T-helper 1 cell treated with Interleukin-12 subunit alpha and Interleukin-12 subunit beta and Interleukin-4 antibody, amounts not matched to agents 30 μg/mL and 1 μg/mL, for 36 hours (primary cell): ENCODE measurements around the gene NPAS3.
A peak's percentile ranks its signal among the peaks of the same experiment; 100 is the strongest.

Experiments used
- H3K27ac Mint-ChIP-seq: one replicate; pipeline ENCODE4 v1.8.0; 2021; ENCODE audit warnings: mild to moderate bottlenecking, mixed read lengths
- H3K27me3 Mint-ChIP-seq: one replicate; pipeline ENCODE4 v1.8.0; 2021; ENCODE audit warnings: low read depth, mixed read lengths
- H3K36me3 Mint-ChIP-seq: one replicate; pipeline ENCODE4 v1.8.0; 2021; ENCODE audit warnings: low read depth, mixed read lengths
- H3K4me1 Mint-ChIP-seq: one replicate; pipeline ENCODE4 v1.8.0; 2021; ENCODE audit warnings: low read depth, mixed read lengths
- H3K4me3 Mint-ChIP-seq: one replicate; pipeline ENCODE4 v1.8.0; 2021; ENCODE audit warnings: mild to moderate bottlenecking, moderate library complexity, mixed read lengths
- H3K9me3 Mint-ChIP-seq: one replicate; pipeline ENCODE4 v1.8.0; 2021; ENCODE audit warnings: mixed read lengths

The NPAS3 gene

GRCh38 chr14:33781236-33781635 is 842.6 kb downstream of the NPAS3 start:
- peaks cover 22% of the 10 kb centered on the region for H3K27me3 Mint-ChIP-seq
- no peaks in the 10 kb centered on the region for H3K36me3 Mint-ChIP-seq
- no peaks in the 10 kb centered on the region for H3K9me3 Mint-ChIP-seq
- H3K27ac Mint-ChIP-seq: no peak overlapping the region
- no peak overlapping the region for H3K4me3 Mint-ChIP-seq
- no peaks in the 10 kb centered on the region for H3K4me1 Mint-ChIP-seq

GRCh38 chr14:33782923-33783322 is 844.2 kb downstream of the NPAS3 start:
- no peak overlapping the region for H3K4me3 Mint-ChIP-seq
- H3K9me3 Mint-ChIP-seq: no peaks in the 10 kb centered on the region
- no peaks in the 10 kb centered on the region for H3K4me1 Mint-ChIP-seq
- peaks cover 27% of the 10 kb centered on the region for H3K27me3 Mint-ChIP-seq
- no peaks in the 10 kb centered on the region for H3K36me3 Mint-ChIP-seq
- no peak overlapping the region for H3K27ac Mint-ChIP-seq

GRCh38 chr14:33786091-33786825 is 847.6 kb downstream of the NPAS3 start:
- Mint-ChIP-seq H3K4me3 (no peak overlapping the region), H3K4me1 (peaks cover 6% of the 10 kb centered on the region), H3K27ac (no peak overlapping the region), H3K9me3 (no peaks in the 10 kb centered on the region), H3K27me3 (peaks cover 29% of the 10 kb centered on the region), H3K36me3 (no peaks in the 10 kb centered on the region)

GRCh38 chr14:33788161-33788560 is 849.5 kb downstream of the NPAS3 start:
- Mint-ChIP-seq H3K4me3 (no peak overlapping the region), H3K9me3 (no peaks in the 10 kb centered on the region), H3K27ac (no peak overlapping the region), H3K4me1 (peaks cover 19% of the 10 kb centered on the region), H3K27me3 (peaks cover 39% of the 10 kb centered on the region), H3K36me3 (no peaks in the 10 kb centered on the region)

- Mint-ChIP-seq H3K36me3 (no peaks in the 10 kb centered on the region), H3K27me3 (peaks cover 55% of the 10 kb centered on the region), H3K9me3 (no peaks in the 10 kb centered on the region), H3K27ac (no peak overlapping the region), H3K4me1 (peaks cover 20% of the 10 kb centered on the region), H3K4me3 (no peak overlapping the region)
Observed at GRCh38 chr14:33790996-33791395, 852.3 kb downstream of the NPAS3 start.

DNA sequence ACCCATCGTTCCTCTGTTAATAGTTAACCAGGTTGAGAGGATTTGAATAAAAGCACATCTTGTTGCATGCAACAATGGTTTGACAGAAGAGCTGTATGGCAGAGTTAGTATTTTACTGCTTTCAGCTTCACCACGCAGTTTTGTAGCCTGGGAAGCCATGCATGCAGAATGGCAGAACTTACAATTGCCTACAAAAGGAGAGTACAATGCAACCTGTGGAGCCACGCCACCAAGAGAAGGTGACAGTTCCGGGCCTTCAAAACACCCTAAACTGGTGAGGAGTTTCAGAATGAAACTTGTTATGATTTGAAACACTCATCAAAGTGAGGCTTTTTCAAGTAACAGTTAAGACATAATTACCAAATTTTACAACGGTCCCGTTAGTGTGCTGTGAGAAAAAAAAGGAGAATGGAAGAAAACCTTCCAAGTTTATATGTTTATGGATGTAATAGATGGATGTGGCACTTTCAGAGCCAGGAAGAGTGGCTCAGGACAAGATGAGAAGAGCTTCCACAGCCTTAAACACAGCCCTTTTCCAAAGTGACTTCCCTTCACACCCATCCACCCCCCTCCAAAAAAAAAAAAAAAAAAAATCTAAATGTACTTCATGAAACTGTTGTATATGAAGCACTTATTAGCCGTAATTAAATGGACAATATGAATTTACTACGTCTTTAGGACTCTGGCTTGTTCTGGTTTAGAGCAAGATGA is 853.5 kb downstream of the NPAS3 start:
- H3K27ac Mint-ChIP-seq: peak overlapping the region; percentile 69
- no peaks in the 10 kb centered on the region for H3K36me3 Mint-ChIP-seq
- peak overlapping the region; percentile 71 for H3K4me3 Mint-ChIP-seq
- H3K27me3 Mint-ChIP-seq: peaks cover 54% of the 10 kb centered on the region
- no peaks in the 10 kb centered on the region for H3K9me3 Mint-ChIP-seq
- H3K4me1 Mint-ChIP-seq: peaks cover 20% of the 10 kb centered on the region

DNA sequence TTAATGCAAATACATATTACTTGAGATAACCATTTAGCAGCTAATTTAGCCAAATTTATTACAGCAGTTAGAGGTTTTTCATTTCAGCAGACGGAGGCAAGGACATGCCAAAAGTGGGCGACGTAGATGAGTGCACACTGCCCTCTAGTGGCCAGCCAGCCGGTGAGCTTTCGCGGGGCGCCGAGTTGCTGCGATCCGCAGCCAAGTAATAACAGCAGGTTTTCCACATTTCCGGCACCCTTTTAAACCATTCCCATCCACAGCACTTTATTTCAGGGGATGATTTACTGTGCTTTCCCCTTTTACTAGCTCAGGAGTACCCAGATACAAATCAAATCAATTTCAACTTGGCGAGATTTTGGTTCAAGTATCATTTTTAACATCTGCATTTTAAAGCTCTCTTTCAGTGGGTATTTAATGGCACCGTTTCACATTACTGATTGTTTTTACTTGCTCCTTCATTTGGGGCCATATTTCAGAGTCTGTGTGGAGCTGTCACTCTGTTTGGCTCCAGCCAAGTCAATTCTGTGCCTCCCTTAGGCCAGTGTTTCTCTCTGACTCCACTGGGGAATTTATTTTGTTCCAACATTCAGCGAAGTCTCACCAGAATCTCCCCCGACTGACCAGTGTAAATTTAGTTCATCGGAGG is 854.2 kb downstream of the NPAS3 start:
- Mint-ChIP-seq H3K27ac (no peak overlapping the region), H3K36me3 (no peaks in the 10 kb centered on the region), H3K4me3 (peak overlapping the region; percentile 71), H3K4me1 (peaks cover 22% of the 10 kb centered on the region), H3K9me3 (no peaks in the 10 kb centered on the region), H3K27me3 (peaks cover 51% of the 10 kb centered on the region)

DNA sequence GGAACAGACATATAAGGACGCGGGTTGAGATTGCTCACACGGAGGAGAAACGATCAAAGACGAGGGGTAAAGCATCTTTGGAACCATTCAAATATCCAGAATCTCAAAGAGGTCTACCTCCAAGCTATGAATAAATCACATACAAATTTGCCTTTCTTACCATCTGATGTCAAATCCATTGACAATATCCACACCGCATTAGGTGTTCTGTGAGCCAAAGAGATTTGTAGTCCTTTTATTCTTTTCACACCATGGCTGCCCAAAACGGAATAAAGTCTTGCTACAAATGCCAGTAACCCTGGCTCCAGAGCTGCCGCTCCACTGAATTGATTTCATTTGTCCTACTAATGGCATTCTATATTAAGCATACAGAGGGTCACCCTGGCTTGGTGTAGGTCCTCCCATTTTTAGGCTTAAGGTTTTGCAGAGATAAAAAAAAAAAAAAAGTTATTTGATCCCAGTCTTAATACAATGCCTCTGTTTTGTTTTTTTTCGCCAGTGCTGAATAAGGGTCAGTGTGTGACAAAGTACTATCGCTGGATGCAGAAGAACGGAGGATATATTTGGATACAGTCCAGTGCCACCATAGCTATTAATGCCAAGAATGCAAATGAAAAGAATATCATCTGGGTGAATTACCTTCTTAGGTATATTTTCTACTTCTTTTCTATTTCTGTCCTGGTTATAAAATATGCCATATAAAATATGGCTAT is 854.9 kb downstream of the NPAS3 start:
- Mint-ChIP-seq H3K27ac (no peak overlapping the region), H3K9me3 (no peaks in the 10 kb centered on the region), H3K27me3 (peaks cover 49% of the 10 kb centered on the region), H3K4me3 (no peak overlapping the region), H3K4me1 (peaks cover 22% of the 10 kb centered on the region), H3K36me3 (no peaks in the 10 kb centered on the region)

GRCh38 chr14:33794791-33795305 is 856.2 kb downstream of the NPAS3 start:
- Mint-ChIP-seq H3K4me3 (no peak overlapping the region), H3K27ac (no peak overlapping the region), H3K4me1 (peaks cover 22% of the 10 kb centered on the region), H3K36me3 (no peaks in the 10 kb centered on the region), H3K9me3 (no peaks in the 10 kb centered on the region), H3K27me3 (peaks cover 61% of the 10 kb centered on the region)

DNA sequence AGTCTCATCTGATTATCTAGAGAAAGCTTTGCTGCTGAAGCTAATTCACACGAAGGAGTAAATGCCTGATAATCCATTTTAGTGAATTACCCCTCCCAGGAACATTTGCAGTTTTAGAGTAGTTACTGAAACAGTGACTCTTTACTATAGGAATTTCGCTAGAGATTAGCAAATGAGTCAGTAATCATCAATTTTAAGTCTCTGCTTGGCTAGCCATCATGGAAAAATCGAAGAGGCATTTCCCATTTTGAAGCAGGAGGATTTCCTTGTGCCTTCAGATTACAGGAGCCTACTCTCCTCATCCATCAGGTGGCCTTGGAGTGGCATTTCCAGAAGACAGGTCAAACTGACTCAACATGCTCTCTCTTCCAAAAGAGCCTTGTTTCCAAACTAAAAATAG is 857.7 kb downstream of the NPAS3 start:
- Mint-ChIP-seq H3K27me3 (peaks cover 60% of the 10 kb centered on the region), H3K4me1 (peaks cover 20% of the 10 kb centered on the region), H3K36me3 (no peaks in the 10 kb centered on the region), H3K27ac (no peak overlapping the region), H3K4me3 (no peak overlapping the region), H3K9me3 (no peaks in the 10 kb centered on the region)

GRCh38 chr14:33799705-33800570 is 861.3 kb downstream of the NPAS3 start:
- Mint-ChIP-seq H3K36me3 (no peaks in the 10 kb centered on the region), H3K27me3 (peaks cover 55% of the 10 kb centered on the region), H3K4me1 (peaks cover 7% of the 10 kb centered on the region), H3K27ac (no peak overlapping the region), H3K9me3 (no peaks in the 10 kb centered on the region), H3K4me3 (peak overlapping the region; percentile 9)

GRCh38 chr14:33800735-33801163 is 862.1 kb downstream of the NPAS3 start:
- Mint-ChIP-seq H3K9me3 (no peaks in the 10 kb centered on the region), H3K27me3 (peaks cover 52% of the 10 kb centered on the region), H3K4me1 (peaks cover 7% of the 10 kb centered on the region), H3K27ac (no peak overlapping the region), H3K36me3 (no peaks in the 10 kb centered on the region), H3K4me3 (no peak overlapping the region)

DNA sequence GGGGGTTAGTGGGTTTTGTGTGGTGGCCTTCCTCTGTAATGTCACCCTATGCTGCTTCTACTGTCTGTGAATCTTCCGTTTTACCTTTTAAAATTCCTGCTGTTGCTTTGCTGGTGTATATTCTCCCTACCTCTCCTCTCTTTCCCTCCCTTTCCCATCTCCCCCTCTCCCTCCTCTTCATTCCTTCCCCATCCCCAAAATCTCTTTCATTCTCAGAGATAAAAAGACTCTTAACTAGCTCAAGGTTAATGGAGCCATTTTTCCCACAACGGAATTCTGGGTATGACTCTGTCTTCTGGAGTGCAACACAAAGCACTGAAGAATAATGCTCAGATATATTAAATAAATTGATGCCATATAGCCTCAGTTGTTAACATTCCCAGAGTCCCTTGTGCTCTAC is 864.1 kb downstream of the NPAS3 start:
- Mint-ChIP-seq H3K36me3 (no peaks in the 10 kb centered on the region), H3K27me3 (peaks cover 58% of the 10 kb centered on the region), H3K4me3 (no peak overlapping the region)

More for the DNA sequence above, 864.1 kb downstream of the NPAS3 start:
- Mint-ChIP-seq H3K4me1 (peaks cover 5% of the 10 kb centered on the region), H3K27ac (no peak overlapping the region), H3K9me3 (no peaks in the 10 kb centered on the region)
